MM.1S (cell line): ENCODE results near the gene PCMTD2.

Source experiments
- DNase-seq: peaks from one replicate; pipeline ENCODE4 v3.0.0-alpha.2; 2015
- H2AFZ ChIP-seq: fragments of 300-600 bp; sonication (generic); 2 replicates; pipeline ENCODE4 v1.6.0; 2016; ENCODE audit warnings: antibody characterized with exemption, low read length
- H3F3A ChIP-seq: fragments of 300-600 bp; sonication (generic); 2 replicates; pipeline ENCODE4 v1.6.1; 2016; ENCODE audit warnings: mild to moderate bottlenecking, antibody characterized with exemption, low read length, moderate library complexity, mixed read lengths; ENCODE audit not compliant: insufficient read depth
- H3K27ac ChIP-seq: fragments of 300-600 bp; sonication (generic); 2 replicates; pipeline ENCODE4 v1.5.1; 2016; ENCODE audit warnings: mild to moderate bottlenecking, low read length
- H3K27me3 ChIP-seq: fragments of 300-600 bp; sonication (generic); replicated peaks from 2 replicates; pipeline ENCODE4 v1.6.0; 2016; ENCODE audit warnings: low read length; ENCODE audit not compliant: insufficient read depth
- H3K36me3 ChIP-seq: fragments of 300-600 bp; sonication (generic); replicated peaks from 2 replicates; pipeline ENCODE4 v1.6.1; 2016; ENCODE audit warnings: mild to moderate bottlenecking, low read length, mixed read lengths; ENCODE audit not compliant: insufficient read depth
- H3K4me1 ChIP-seq: fragments of 300-600 bp; sonication (generic); 2 replicates; pipeline ENCODE4 v1.6.1; 2016; ENCODE audit warnings: low read length, mixed read lengths
- H3K4me2 ChIP-seq: fragments of 300-600 bp; sonication (generic); 2 replicates; pipeline ENCODE4 v1.6.0; 2016; ENCODE audit warnings: low read depth, low read length
- H3K4me3 ChIP-seq: fragments of 300-600 bp; sonication (generic); 2 replicates; pipeline ENCODE4 v1.5.1; 2016; ENCODE audit warnings: low read length, mixed read lengths
- H3K79me2 ChIP-seq: fragments of 300-600 bp; sonication (generic); 2 replicates; pipeline ENCODE4 v1.6.1; 2016; ENCODE audit warnings: mixed run types, low read length, mixed read lengths
- H3K9ac ChIP-seq: fragments of 300-600 bp; sonication (generic); 2 replicates; pipeline ENCODE4 v1.6.1; 2016; ENCODE audit warnings: low read length, mixed read lengths
- H3K9me2 ChIP-seq: fragments of 300-600 bp; sonication (generic); replicated peaks from 2 replicates; pipeline ENCODE4 v1.6.1; 2016; ENCODE audit warnings: mild to moderate bottlenecking, low read length, mixed read lengths; ENCODE audit not compliant: insufficient read depth
- H3K9me3 ChIP-seq: fragments of 300-600 bp; sonication (generic); replicated peaks from 2 replicates; pipeline ENCODE4 v1.6.1; 2016; ENCODE audit warnings: mild to moderate bottlenecking, low read length, mixed read lengths; ENCODE audit not compliant: insufficient read depth
- H4K20me1 ChIP-seq: fragments of 300-600 bp; sonication (generic); 2 replicates; pipeline ENCODE4 v1.6.1; 2016; ENCODE audit warnings: mild to moderate bottlenecking, low read length, moderate library complexity, mixed read lengths; ENCODE audit not compliant: insufficient read depth
- EZH2 ChIP-seq: fragments of 300-600 bp; sonication (generic); optimal IDR thresholded peaks from 2 replicates; pipeline ENCODE3; 2017; ENCODE audit warnings: low read depth, mild to moderate bottlenecking, antibody characterized with exemption, low read length, mixed read lengths
- EZH2phosphoT487 ChIP-seq: fragments of 300-600 bp; sonication (generic); IDR thresholded peaks from 2 replicates; pipeline ENCODE4 v1.6.1; 2018; ENCODE audit warnings: antibody characterized with exemption, low read length
- TF ChIP-seq, protein P1 (sequence below): fragments of 300-600 bp; sonication (generic); IDR thresholded peaks from 2 replicates; pipeline ENCODE4 v1.5.1; 2016; ENCODE audit warnings: antibody characterized with exemption, low read length, mixed read lengths

PCMTD2 gene

DNA sequence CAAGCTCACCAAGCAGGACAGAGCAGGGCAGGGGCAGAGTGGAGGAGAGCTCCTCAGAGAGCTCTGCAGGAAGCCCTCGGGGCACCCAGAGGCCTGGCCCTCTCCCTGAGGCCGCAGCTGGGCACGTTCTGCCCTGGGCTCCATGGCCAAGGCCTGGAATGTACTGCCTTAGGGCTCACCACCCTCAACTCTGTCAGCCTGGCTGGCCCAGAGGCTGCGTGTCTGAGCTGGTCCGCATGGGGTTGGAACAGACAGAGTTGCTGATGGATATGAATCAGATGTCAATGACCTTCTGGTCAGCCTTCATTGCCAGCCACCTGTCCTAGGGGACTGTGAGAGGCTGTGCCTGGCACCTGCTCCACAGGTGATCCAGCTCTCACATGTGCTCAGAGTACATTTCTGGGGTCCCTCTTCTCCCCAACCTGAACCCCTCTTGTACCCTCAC lies 33.2 kb upstream of the PCMTD2 start:
- no peak overlapping the region for H3K9ac ChIP-seq
- no peaks in the 10 kb centered on the region for H3K9me2 ChIP-seq
- DNase-seq = no peak
- H3F3A ChIP-seq = no peaks in the 10 kb centered on the region
- peaks cover 7% of the 10 kb centered on the region; the same call in 1 of the 2 replicates for H3K4me1 ChIP-seq
- no peaks in the 10 kb centered on the region for H3K79me2 ChIP-seq
- no peak overlapping the region for H3K27ac ChIP-seq
- peaks cover 100% of the 10 kb centered on the region for H3K27me3 ChIP-seq
- no peak overlapping the region for H2AFZ ChIP-seq
- H3K36me3 ChIP-seq = no peaks in the 10 kb centered on the region
- H3K4me3 ChIP-seq = no peak overlapping the region
- no peaks in the 10 kb centered on the region for H3K9me3 ChIP-seq
- no peak overlapping the region for H3K4me2 ChIP-seq
- H4K20me1 ChIP-seq = no peaks in the 10 kb centered on the region
- TF ChIP-seq, protein P1, sequence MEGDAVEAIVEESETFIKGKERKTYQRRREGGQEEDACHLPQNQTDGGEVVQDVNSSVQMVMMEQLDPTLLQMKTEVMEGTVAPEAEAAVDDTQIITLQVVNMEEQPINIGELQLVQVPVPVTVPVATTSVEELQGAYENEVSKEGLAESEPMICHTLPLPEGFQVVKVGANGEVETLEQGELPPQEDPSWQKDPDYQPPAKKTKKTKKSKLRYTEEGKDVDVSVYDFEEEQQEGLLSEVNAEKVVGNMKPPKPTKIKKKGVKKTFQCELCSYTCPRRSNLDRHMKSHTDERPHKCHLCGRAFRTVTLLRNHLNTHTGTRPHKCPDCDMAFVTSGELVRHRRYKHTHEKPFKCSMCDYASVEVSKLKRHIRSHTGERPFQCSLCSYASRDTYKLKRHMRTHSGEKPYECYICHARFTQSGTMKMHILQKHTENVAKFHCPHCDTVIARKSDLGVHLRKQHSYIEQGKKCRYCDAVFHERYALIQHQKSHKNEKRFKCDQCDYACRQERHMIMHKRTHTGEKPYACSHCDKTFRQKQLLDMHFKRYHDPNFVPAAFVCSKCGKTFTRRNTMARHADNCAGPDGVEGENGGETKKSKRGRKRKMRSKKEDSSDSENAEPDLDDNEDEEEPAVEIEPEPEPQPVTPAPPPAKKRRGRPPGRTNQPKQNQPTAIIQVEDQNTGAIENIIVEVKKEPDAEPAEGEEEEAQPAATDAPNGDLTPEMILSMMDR = no peak
- TF ChIP-seq EZH2phosphoT487 = no peak
- TF ChIP-seq EZH2 = no peak

DNA sequence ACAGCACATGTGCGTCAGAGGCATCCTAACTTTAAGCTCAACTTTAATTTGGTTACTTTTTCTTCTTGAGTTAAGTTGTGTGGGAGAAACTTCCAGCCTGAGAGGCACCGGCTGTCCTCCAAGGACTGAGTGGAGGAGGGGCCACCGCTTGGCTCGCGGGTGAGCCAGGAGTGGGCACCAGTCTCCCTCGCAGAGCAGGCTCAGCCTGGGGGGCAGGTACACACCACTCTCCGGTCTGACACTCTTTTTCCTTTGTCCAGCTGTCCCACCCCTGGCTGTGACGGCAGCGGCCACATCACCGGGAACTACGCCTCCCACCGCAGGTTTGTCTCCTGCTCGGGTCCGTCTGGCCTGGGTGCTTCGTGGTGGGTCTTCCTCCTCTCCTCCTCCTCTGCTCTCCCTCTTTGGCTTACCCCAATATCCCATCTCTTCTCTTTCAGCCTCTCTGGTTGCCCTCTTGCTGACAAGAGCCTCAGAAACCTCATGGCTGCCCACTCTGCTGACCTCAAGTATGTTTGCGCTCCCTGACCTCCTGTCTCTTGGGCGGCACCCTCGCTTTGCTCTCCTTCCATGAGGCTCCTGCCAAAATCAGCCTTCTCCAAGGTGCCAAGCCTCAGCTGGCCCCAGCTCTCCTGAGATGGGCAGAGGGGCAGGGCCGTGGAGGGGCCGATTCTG lies 32.6 kb upstream of the PCMTD2 start:
- H2AFZ ChIP-seq = no peak overlapping the region
- peaks cover 7% of the 10 kb centered on the region; the same call in 1 of the 2 replicates for H3K4me1 ChIP-seq
- no peak overlapping the region for H3K4me3 ChIP-seq
- H4K20me1 ChIP-seq = no peaks in the 10 kb centered on the region
- H3K9me2 ChIP-seq = no peaks in the 10 kb centered on the region
- no peaks in the 10 kb centered on the region for H3K36me3 ChIP-seq
- H3K9me3 ChIP-seq = no peaks in the 10 kb centered on the region
- TF ChIP-seq, protein P1 = no peak
- TF ChIP-seq EZH2 (no peak), EZH2phosphoT487 (no peak)
- H3K9ac ChIP-seq = no peak overlapping the region
- H3K27me3 ChIP-seq = peaks cover 100% of the 10 kb centered on the region
- H3K27ac ChIP-seq = no peak overlapping the region
- H3K79me2 ChIP-seq = no peaks in the 10 kb centered on the region
- no peaks in the 10 kb centered on the region for H3F3A ChIP-seq
- H3K4me2 ChIP-seq = no peak overlapping the region
- DNase-seq = no peak

DNA sequence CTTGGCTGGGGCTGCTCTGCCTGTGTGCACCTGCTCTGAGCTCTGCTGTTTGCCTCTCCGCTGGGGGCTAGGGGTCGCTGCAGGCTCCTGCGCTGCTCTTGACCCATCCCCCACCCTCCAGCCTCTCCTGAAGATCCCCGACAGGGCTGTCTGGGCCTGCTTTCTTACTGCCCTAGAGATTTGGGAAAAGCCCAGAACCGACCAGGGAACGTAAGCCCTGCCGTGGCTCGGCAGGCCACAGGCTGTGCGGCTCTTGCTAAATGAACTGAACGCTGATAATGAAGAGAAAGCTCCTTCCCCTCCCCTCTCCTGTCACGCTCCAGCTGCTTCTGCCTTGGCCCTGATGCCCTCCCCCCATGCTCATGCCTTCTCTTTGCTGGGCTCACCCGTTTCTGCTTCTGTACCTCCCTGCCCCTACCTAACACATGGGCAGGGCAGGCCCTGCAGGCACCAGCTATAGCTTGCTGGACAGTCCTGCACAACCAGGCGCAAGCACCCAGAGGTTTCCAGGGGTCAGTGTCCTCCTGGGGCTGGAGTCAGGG lies 32.0 kb upstream of the PCMTD2 start:
- Histone ChIP-seq H3K27me3 (peaks cover 100% of the 10 kb centered on the region), H2AFZ (no peak overlapping the region), H3F3A (no peaks in the 10 kb centered on the region), H4K20me1 (no peaks in the 10 kb centered on the region), H3K9me3 (no peaks in the 10 kb centered on the region), H3K4me2 (no peak overlapping the region), H3K9me2 (no peaks in the 10 kb centered on the region), H3K36me3 (no peaks in the 10 kb centered on the region), H3K27ac (no peak overlapping the region), H3K4me1 (peaks cover 7% of the 10 kb centered on the region; the same call in 1 of the 2 replicates), H3K9ac (no peak overlapping the region), H3K79me2 (no peaks in the 10 kb centered on the region), H3K4me3 (no peak overlapping the region)
- no peak for DNase-seq
- TF ChIP-seq, protein P1 = no peak
- TF ChIP-seq EZH2 (no peak), EZH2phosphoT487 (no peak)
